HEK293T (cell line): ENCODE measurements around the gene TNNI3K.

ENCODE experiments used
- CTCF ChIA-PET: fragments of 350-600 bp; formaldehyde crosslinking; extraction: SDS; loops from one replicate; lab custom pipeline; 2021; ENCODE audit warnings: antibody characterized with exemption, inconsistent platforms; lab: Yijun Ruan, JAX
- POLR2A ChIA-PET: fragments of 350-600 bp; formaldehyde crosslinking; extraction: SDS; loops from one replicate; lab custom pipeline; 2020; ENCODE audit warnings: antibody characterized with exemption, inconsistent platforms; lab: Yijun Ruan, JAX
- DNase-seq: peaks from one replicate; pipeline ENCODE4 v3.0.0; 2012; ENCODE audit warnings: mixed read lengths; ENCODE audit errors: extremely low spot score
- ARNT ChIP-seq: fragments of 450-650 bp; IDR thresholded peaks from 2 replicates; pipeline ENCODE4 v1.6.1; 2017; ENCODE audit warnings: mild to moderate bottlenecking
- BHLHE40 ChIP-seq: fragments of 450-650 bp; IDR thresholded peaks from 2 replicates; pipeline ENCODE4 v1.6.1; 2016; ENCODE audit warnings: mild to moderate bottlenecking, moderate library complexity, borderline replicate concordance
- CTBP1 ChIP-seq: fragments of 450-650 bp; IDR thresholded peaks from 2 replicates; pipeline ENCODE4 v1.6.1; 2016; ENCODE audit warnings: borderline replicate concordance
- ELF4 ChIP-seq: fragments of 450-650 bp; IDR thresholded peaks from 2 replicates; pipeline ENCODE4 v1.6.1; 2017; ENCODE audit warnings: antibody characterized with exemption
- FOXA1 ChIP-seq: fragments of 450-650 bp; IDR thresholded peaks from 2 replicates; pipeline ENCODE4 v1.6.1; 2016; ENCODE audit warnings: mild to moderate bottlenecking
- FOXK2 ChIP-seq: fragments of 450-650 bp; IDR thresholded peaks from 2 replicates; pipeline ENCODE4 v1.6.1; 2016; ENCODE audit warnings: mild to moderate bottlenecking
- FOXM1 ChIP-seq: fragments of 450-650 bp; IDR thresholded peaks from 2 replicates; pipeline ENCODE4 v1.6.1; 2017; ENCODE audit warnings: mild to moderate bottlenecking, borderline replicate concordance
- HDGF ChIP-seq: fragments of 450-650 bp; IDR thresholded peaks from 2 replicates; pipeline ENCODE4 v1.6.1; 2017; ENCODE audit warnings: antibody characterized with exemption, borderline replicate concordance
- L3MBTL2 ChIP-seq: fragments of 450-650 bp; conservative IDR thresholded peaks from 2 replicates; pipeline ENCODE4 v1.6.1; 2016; ENCODE audit warnings: mild to moderate bottlenecking
- LEF1 ChIP-seq: fragments of 450-650 bp; IDR thresholded peaks from 2 replicates; pipeline ENCODE4 v1.6.1; 2017; ENCODE audit warnings: mild to moderate bottlenecking, borderline replicate concordance
- NFRKB ChIP-seq: fragments of 450-650 bp; IDR thresholded peaks from 2 replicates; pipeline ENCODE4 v1.6.1; 2016; ENCODE audit warnings: mild to moderate bottlenecking, moderate library complexity
- PKNOX1 ChIP-seq: fragments of 450-650 bp; IDR thresholded peaks from 2 replicates; pipeline ENCODE4 v1.6.1; 2016
- SP1 ChIP-seq: fragments of 450-650 bp; IDR thresholded peaks from 2 replicates; pipeline ENCODE4 v1.6.1; 2017
- SUZ12 ChIP-seq: fragments of 450-650 bp; IDR thresholded peaks from 2 replicates; pipeline ENCODE4 v1.6.1; 2016; ENCODE audit warnings: mild to moderate bottlenecking
- TARDBP ChIP-seq: fragments of 450-650 bp; IDR thresholded peaks from 2 replicates; pipeline ENCODE4 v1.6.1; 2016
- ZNF384 ChIP-seq: fragments of 450-650 bp; IDR thresholded peaks from 2 replicates; pipeline ENCODE4 v1.6.1; 2016

Gene TNNI3K

GRCh38 chr1:74587888-74588287, 352.7 kb downstream of the TNNI3K start:
- TF ChIP-seq ELF4 (no peak), TARDBP (no peak), SP1 (no peak), L3MBTL2 (no peak), ZNF384 (no peak), FOXM1 (no peak), FOXA1 (no peak), FOXK2 (no peak), NFRKB (no peak), PKNOX1 (no peak), BHLHE40 (no peak), HDGF (no peak), SUZ12 (no peak)
- no peak for DNase-seq
- ChIA-PET CTCF (interaction anchor here (0.8 kb wide), 1 partner anchor 1031 kb away, joined by 3 read pairs; no protein-coding TSS in a partner anchor), POLR2A (no interaction called here)

- POLR2A ChIA-PET = no interaction called here
- CTCF ChIA-PET = no interaction called here
- TF ChIP-seq SUZ12 (no peak), ELF4 (no peak), CTBP1 (no peak), BHLHE40 (no peak), FOXM1 (no peak), LEF1 (no peak), TARDBP (no peak), L3MBTL2 (no peak), HDGF (no peak), SP1 (no peak), NFRKB (no peak), ZNF384 (no peak), PKNOX1 (no peak), ARNT (no peak)
- DNase-seq = no peak
Observed at GRCh38 chr1:74590288-74590687, 355.1 kb downstream of the TNNI3K start.

- POLR2A ChIA-PET = no interaction called here
- no peak for DNase-seq
- CTCF ChIA-PET = no interaction called here
- no peak for TF ChIP-seq SP1
- TF ChIP-seq FOXA1 = no peak
- no peak for TF ChIP-seq LEF1
- TF ChIP-seq NFRKB = no peak
- no peak for TF ChIP-seq BHLHE40
- TF ChIP-seq SUZ12 = no peak
Observed at GRCh38 chr1:74591949-74592348, 356.8 kb downstream of the TNNI3K start.

GRCh38 chr1:74592580-74593355, 357.6 kb downstream of the TNNI3K start:
- ChIA-PET POLR2A (no interaction called here), CTCF (no interaction called here)
- no peak for TF ChIP-seq ELF4
- TF ChIP-seq ZNF384 = no peak
- no peak for TF ChIP-seq LEF1
- no peak for TF ChIP-seq PKNOX1
- no peak for TF ChIP-seq HDGF
- TF ChIP-seq ARNT = no peak
- no peak for TF ChIP-seq BHLHE40
- TF ChIP-seq FOXK2 = no peak
- TF ChIP-seq L3MBTL2 = no peak
- no peak for TF ChIP-seq CTBP1
- TF ChIP-seq NFRKB = no peak
- TF ChIP-seq SUZ12 = no peak
- no peak for TF ChIP-seq SP1
- TF ChIP-seq FOXA1 = no peak
- TF ChIP-seq FOXM1 = no peak
- TF ChIP-seq TARDBP = no peak
- no peak for DNase-seq
